HEK293 (cell line): ENCODE measurements around the gene OCA2.
"Not testable (repeated sequence)": the region's sequence is repeated elsewhere in the genome, so short reads cannot be mapped to it uniquely, and the experiment has no call there.

Experiments used
- CTCF ChIA-PET: fragments of 350-600 bp; formaldehyde crosslinking; extraction: SDS; loops from one replicate; lab custom pipeline; 2021; ENCODE audit warnings: antibody characterized with exemption; lab: Yijun Ruan, JAX
- POLR2A ChIA-PET: fragments of 300-600 bp; formaldehyde crosslinking; extraction: SDS; loops from one replicate; lab custom pipeline; 2020; ENCODE audit warnings: antibody characterized with exemption, inconsistent platforms; lab: Yijun Ruan, JAX
- H3K27ac ChIP-seq: fragments of 200-500 bp; sonication (Bioruptor generic); 2 replicates; pipeline ENCODE4 v1.5.1; 2014; ENCODE audit warnings: low read depth, low read length, control low read depth, inconsistent platforms; ENCODE audit errors: extremely low read depth
- H3K36me3 ChIP-seq, 2 experiments: fragments of 200-500 bp in 1 of 2; sonication (Bioruptor generic) in 1 of 2; 1 replicate in 1 of 2; 2 replicates in 1 of 2; pipeline ENCODE4 v1.5.1; 2014 to 2017; ENCODE audit warnings: inconsistent platforms in 2 of 2, low read length in 2 of 2; ENCODE audit not compliant: control insufficient read depth in 2 of 2, insufficient read depth in 1 of 2
- H3K4me1 ChIP-seq: fragments of 200-500 bp; sonication (Bioruptor generic); 2 replicates; pipeline ENCODE4 v1.5.1; 2014; ENCODE audit warnings: mild to moderate bottlenecking, low read length, inconsistent platforms; ENCODE audit not compliant: control insufficient read depth, insufficient read depth
- H3K4me3 ChIP-seq: 2 replicates; pipeline ENCODE4 v1.5.1; 2011; ENCODE audit warnings: low read depth, mild to moderate bottlenecking, control low read depth, low read length, moderate library complexity
- H3K9me3 ChIP-seq: fragments of 200-500 bp; sonication (Bioruptor generic); 2 replicates; pipeline ENCODE4 v1.5.1; 2014; ENCODE audit warnings: low read depth, low read length, inconsistent platforms; ENCODE audit not compliant: control insufficient read depth, insufficient read depth
- HOXC10 ChIP-seq: sonication (generic); formaldehyde crosslinking; IDR thresholded peaks from 2 replicates; pipeline ENCODE4 v1.8.1; 2023; ENCODE audit warnings: mild to moderate bottlenecking, missing genetic modification reagents
- KLF10 ChIP-seq: fragments of 450-650 bp; IDR thresholded peaks from 2 replicates; pipeline ENCODE4 v1.5.1; 2018; ENCODE audit warnings: missing biosample characterization, mild to moderate bottlenecking, missing genetic modification characterization
- MEIS1 ChIP-seq: sonication (generic); formaldehyde crosslinking; IDR thresholded peaks from 2 replicates; pipeline ENCODE4 v1.8.1; 2022; ENCODE audit warnings: missing genetic modification reagents, mild to moderate bottlenecking, borderline replicate concordance
- PRDM1 ChIP-seq: fragments of 450-650 bp; formaldehyde crosslinking; IDR thresholded peaks from 2 replicates; pipeline ENCODE4; 2016; ENCODE audit warnings: missing biosample characterization, missing genetic modification characterization
- SALL2 ChIP-seq: fragments of 450-650 bp; formaldehyde crosslinking; IDR thresholded peaks from 2 replicates; pipeline ENCODE4 v1.5.0; 2017; ENCODE audit warnings: missing biosample characterization, mild to moderate bottlenecking, missing genetic modification characterization, borderline replicate concordance
- SCRT2 ChIP-seq: fragments of 450-650 bp; formaldehyde crosslinking; IDR thresholded peaks from 2 replicates; pipeline ENCODE4 v1.5.1; 2016; ENCODE audit warnings: missing biosample characterization, missing genetic modification characterization
- SP7 ChIP-seq: fragments of 450-650 bp; formaldehyde crosslinking; IDR thresholded peaks from 2 replicates; pipeline ENCODE4 v1.5.1; 2016; ENCODE audit warnings: missing biosample characterization, missing genetic modification characterization
- ZBTB1 ChIP-seq: fragments of 450-650 bp; formaldehyde crosslinking; IDR thresholded peaks from 2 replicates; pipeline ENCODE4 v1.5.1; 2016; ENCODE audit warnings: missing biosample characterization, missing genetic modification characterization
- ZFP69B ChIP-seq: fragments of 450-650 bp; formaldehyde crosslinking; IDR thresholded peaks from 2 replicates; pipeline ENCODE4 v1.5.1; 2016; ENCODE audit warnings: missing biosample characterization, missing genetic modification characterization
- ZNF16 ChIP-seq: fragments of 450-650 bp; formaldehyde crosslinking; IDR thresholded peaks from 2 replicates; pipeline ENCODE4 v1.5.1; 2016; ENCODE audit warnings: low read depth, missing biosample characterization, missing genetic modification characterization
- ZNF354C ChIP-seq: fragments of 450-650 bp; formaldehyde crosslinking; IDR thresholded peaks from 2 replicates; pipeline ENCODE4 v1.5.1; 2016; ENCODE audit warnings: missing biosample characterization, missing genetic modification characterization, low read depth, borderline replicate concordance
- ZNF362 ChIP-seq: fragments of 450-650 bp; formaldehyde crosslinking; IDR thresholded peaks from 2 replicates; pipeline ENCODE4 v1.5.1; 2016; ENCODE audit warnings: missing biosample characterization, missing genetic modification characterization
- ZNF37A ChIP-seq: fragments of 450-650 bp; IDR thresholded peaks from 2 replicates; pipeline ENCODE4 v1.5.1; 2018; ENCODE audit warnings: missing biosample characterization, missing genetic modification characterization
- ZNF391 ChIP-seq: fragments of 450-650 bp; formaldehyde crosslinking; IDR thresholded peaks from 2 replicates; pipeline ENCODE4 v1.5.1; 2016; ENCODE audit warnings: low read depth, missing biosample characterization, missing genetic modification characterization, borderline replicate concordance
- ZNF529 ChIP-seq: fragments of 450-650 bp; formaldehyde crosslinking; IDR thresholded peaks from 2 replicates; pipeline ENCODE4 v1.5.1; 2017; ENCODE audit warnings: missing genetic modification characterization, missing biosample characterization; ENCODE audit not compliant: insufficient replicate concordance
- ZNF549 ChIP-seq: fragments of 450-650 bp; IDR thresholded peaks from 2 replicates; pipeline ENCODE4 v1.5.1; 2018; ENCODE audit warnings: missing biosample characterization, missing genetic modification characterization, mild to moderate bottlenecking, inconsistent platforms, moderate library complexity
- ZNF747 ChIP-seq: fragments of 450-650 bp; formaldehyde crosslinking; IDR thresholded peaks from 2 replicates; pipeline ENCODE4 v1.5.1; 2016; ENCODE audit warnings: missing biosample characterization, missing genetic modification characterization
- ZXDB ChIP-seq: fragments of 450-650 bp; formaldehyde crosslinking; IDR thresholded peaks from 2 replicates; pipeline ENCODE4 v1.5.1; 2016; ENCODE audit warnings: missing biosample characterization, missing genetic modification characterization
- TF ChIP-seq, protein P1 (sequence below): fragments of 450-650 bp; formaldehyde crosslinking; IDR thresholded peaks from 2 replicates; pipeline ENCODE4 v1.5.1; 2016; ENCODE audit warnings: missing biosample characterization, missing genetic modification characterization, low read depth
- TF ChIP-seq, protein P2 (sequence below): fragments of 450-650 bp; formaldehyde crosslinking; IDR thresholded peaks from 2 replicates; pipeline ENCODE4 v1.5.1; 2016; ENCODE audit warnings: missing biosample characterization, missing genetic modification characterization

Gene OCA2

GRCh38 chr15:27952593-27952992, 146.5 kb downstream of the OCA2 start:
- H3K36me3 ChIP-seq, CTCF ChIA-PET, H3K4me3 ChIP-seq, H3K4me1 ChIP-seq, H3K9me3 ChIP-seq, POLR2A ChIA-PET, H3K27ac ChIP-seq: not testable (repeated sequence)

DNA sequence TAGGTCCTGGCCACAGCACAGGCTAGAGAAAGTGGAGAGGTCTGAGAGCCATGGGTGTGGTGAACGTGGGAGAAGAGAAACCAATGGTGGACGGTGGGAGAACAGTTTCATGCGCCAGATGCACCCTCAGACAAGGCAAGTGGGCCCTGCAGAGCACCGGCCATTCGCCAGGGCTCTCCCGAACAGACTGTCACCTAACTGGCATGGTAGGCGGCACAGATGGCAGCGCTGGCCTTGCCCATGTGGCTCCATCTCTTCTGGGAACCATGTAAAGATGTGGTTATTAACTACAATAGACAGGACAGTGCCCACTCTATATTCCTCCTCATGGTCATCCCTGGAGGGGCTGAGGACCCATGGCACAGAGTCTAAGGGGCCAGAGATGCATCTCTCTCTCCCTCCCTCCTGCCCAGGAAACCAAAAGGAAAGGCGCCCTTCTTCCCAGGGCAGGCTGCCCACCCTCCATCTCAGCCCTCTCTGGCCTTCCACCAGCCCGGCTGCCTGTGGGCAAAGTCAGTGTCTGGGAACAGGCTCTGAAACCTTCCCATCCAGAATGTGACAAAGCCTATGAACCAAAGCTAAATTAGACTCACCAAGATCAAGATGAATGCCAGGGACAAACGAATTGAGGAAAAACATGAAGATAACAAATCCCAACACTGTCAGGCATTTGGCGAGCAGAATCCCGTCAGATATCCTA, 147.8 kb downstream of the OCA2 start:
- Histone ChIP-seq H3K4me1 (no peaks in the 10 kb centered on the region), H3K4me3 (no peak overlapping the region), H3K9me3 (no peaks in the 10 kb centered on the region), H3K36me3 (no peaks in the 10 kb centered on the region), H3K27ac (no peak overlapping the region)
- ChIA-PET POLR2A (no interaction called here), CTCF (no interaction called here)
- TF ChIP-seq ZNF747 (tag by site-specific recombination) = no peak
- TF ChIP-seq SCRT2 (tag by site-specific recombination) = no peak
- no peak for TF ChIP-seq ZFP69B (tag by site-specific recombination)
- TF ChIP-seq HOXC10 (CRISPR knock-in tag) = no peak
- TF ChIP-seq ZNF354C (tag by site-specific recombination) = no peak
- TF ChIP-seq ZNF362 (tag by site-specific recombination) = no peak
- no peak for TF ChIP-seq ZNF37A (tag by site-specific recombination)
- TF ChIP-seq MEIS1 (CRISPR knock-in tag) = no peak
- TF ChIP-seq, protein P1, sequence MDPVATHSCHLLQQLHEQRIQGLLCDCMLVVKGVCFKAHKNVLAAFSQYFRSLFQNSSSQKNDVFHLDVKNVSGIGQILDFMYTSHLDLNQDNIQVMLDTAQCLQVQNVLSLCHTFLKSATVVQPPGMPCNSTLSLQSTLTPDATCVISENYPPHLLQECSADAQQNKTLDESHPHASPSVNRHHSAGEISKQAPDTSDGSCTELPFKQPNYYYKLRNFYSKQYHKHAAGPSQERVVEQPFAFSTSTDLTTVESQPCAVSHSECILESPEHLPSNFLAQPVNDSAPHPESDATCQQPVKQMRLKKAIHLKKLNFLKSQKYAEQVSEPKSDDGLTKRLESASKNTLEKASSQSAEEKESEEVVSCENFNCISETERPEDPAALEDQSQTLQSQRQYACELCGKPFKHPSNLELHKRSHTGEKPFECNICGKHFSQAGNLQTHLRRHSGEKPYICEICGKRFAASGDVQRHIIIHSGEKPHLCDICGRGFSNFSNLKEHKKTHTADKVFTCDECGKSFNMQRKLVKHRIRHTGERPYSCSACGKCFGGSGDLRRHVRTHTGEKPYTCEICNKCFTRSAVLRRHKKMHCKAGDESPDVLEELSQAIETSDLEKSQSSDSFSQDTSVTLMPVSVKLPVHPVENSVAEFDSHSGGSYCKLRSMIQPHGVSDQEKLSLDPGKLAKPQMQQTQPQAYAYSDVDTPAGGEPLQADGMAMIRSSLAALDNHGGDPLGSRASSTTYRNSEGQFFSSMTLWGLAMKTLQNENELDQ = no peak
- no peak for TF ChIP-seq ZNF529 (tag by site-specific recombination)
- TF ChIP-seq, protein P2, sequence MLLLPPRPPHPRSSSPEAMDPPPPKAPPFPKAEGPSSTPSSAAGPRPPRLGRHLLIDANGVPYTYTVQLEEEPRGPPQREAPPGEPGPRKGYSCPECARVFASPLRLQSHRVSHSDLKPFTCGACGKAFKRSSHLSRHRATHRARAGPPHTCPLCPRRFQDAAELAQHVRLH (tag by site-specific recombination) = no peak
- no peak for TF ChIP-seq PRDM1 (tag by site-specific recombination)
- no peak for TF ChIP-seq ZBTB1 (tag by site-specific recombination)
- no peak for TF ChIP-seq SALL2 (tag by site-specific recombination)
- no peak for TF ChIP-seq ZXDB
- no peak for TF ChIP-seq SP7 (tag by site-specific recombination)
- TF ChIP-seq ZNF16 (tag by site-specific recombination) = no peak

GRCh38 chr15:27949089-27949488, 150.0 kb downstream of the OCA2 start:
- POLR2A ChIA-PET = no interaction called here

More at GRCh38 chr15:27949089-27949488, 150.0 kb downstream of the OCA2 start:
- CTCF ChIA-PET = no interaction called here
- Histone ChIP-seq H3K27ac (no peak overlapping the region), H3K4me3 (no peak overlapping the region), H3K9me3 (no peaks in the 10 kb centered on the region), H3K4me1 (no peaks in the 10 kb centered on the region), H3K36me3 (no peaks in the 10 kb centered on the region)
- no peak for TF ChIP-seq KLF10 (tag by site-specific recombination)
- TF ChIP-seq ZNF391 (tag by site-specific recombination) = no peak
- TF ChIP-seq ZNF549 (tag by site-specific recombination) = no peak
